NCI-H146 (cell line): ENCODE measurements around the gene DAB1.

Experiments used
- DNase-seq: peaks from one replicate; lab custom pipeline; 2025; lab: John Stamatoyannopoulos, UW

The DAB1 gene

GRCh38 chr1:57423656-57424211 is at the start of gene DAB1:
DAB1 (minus strand) TSS chr1:57424060; CDS start chr1:57291030, 133,030 bp downstream.
- peak; percentile 43 for DNase-seq

GRCh38 chr1:57473448-57473847 is 49.6 kb upstream of the DAB1 start:
- no peak for DNase-seq

- no peak for DNase-seq
Observed at GRCh38 chr1:57471995-57472394, 48.1 kb upstream of the DAB1 start.

- DNase-seq: no peak
Observed at GRCh38 chr1:57470036-57470435, 46.2 kb upstream of the DAB1 start.

- no peak for DNase-seq
Observed at GRCh38 chr1:57468641-57469523, 45.0 kb upstream of the DAB1 start.

GRCh38 chr1:57467830-57468229 is 44.0 kb upstream of the DAB1 start:
- DNase-seq: no peak

- DNase-seq: peak; percentile 5
Observed at GRCh38 chr1:57464756-57465155, 40.9 kb upstream of the DAB1 start.

GRCh38 chr1:57463343-57463742 is 39.5 kb upstream of the DAB1 start:
- no peak for DNase-seq

- no peak for DNase-seq
Observed at GRCh38 chr1:57461405-57461804, 37.5 kb upstream of the DAB1 start.

GRCh38 chr1:57451516-57451915 is 27.7 kb upstream of the DAB1 start:
- no peak for DNase-seq

- no peak for DNase-seq
Observed at GRCh38 chr1:57450981-57451380, 27.1 kb upstream of the DAB1 start.

- DNase-seq: no peak
Observed at GRCh38 chr1:57447551-57447950, 23.7 kb upstream of the DAB1 start.

GRCh38 chr1:57443004-57443403 is 19.1 kb upstream of the DAB1 start:
- no peak for DNase-seq

- DNase-seq: no peak
Observed at GRCh38 chr1:57440096-57440495, 16.2 kb upstream of the DAB1 start.

GRCh38 chr1:57431400-57431799 is 7.5 kb upstream of the DAB1 start:
- DNase-seq: no peak

- no peak for DNase-seq
Observed at GRCh38 chr1:57424231-57425027, 569 bp upstream of the DAB1 start.

GRCh38 chr1:57423135-57423655 is 665 bp downstream of the DAB1 start:
- DNase-seq: no peak

GRCh38 chr1:57422271-57423134 is 1.4 kb downstream of the DAB1 start:
- no peak for DNase-seq

GRCh38 chr1:57421806-57422205 is 2.1 kb downstream of the DAB1 start:
- DNase-seq: no peak

GRCh38 chr1:57420981-57421785 is 2.7 kb downstream of the DAB1 start:
- no peak for DNase-seq

- DNase-seq: no peak
Observed at GRCh38 chr1:57418971-57419370, 4.9 kb downstream of the DAB1 start.
